Memory B cell (primary cell): Measurements from ENCODE around the gene PDE4B.
"Not testable (repeated sequence)": the region's sequence is repeated elsewhere in the genome, so short reads cannot be mapped to it uniquely, and the experiment has no call there.

ENCODE experiments used
- ATAC-seq: fragments of 150-1000 bp; cut with Tn5 transposase; 2 replicates; pipeline ENCODE4 v1.10.0; 2021; ENCODE audit warnings: low read depth, mild to moderate bottlenecking, moderate library complexity
- DNase-seq, 2 donors: peaks; one replicate each; pipeline ENCODE4 v3.0.0; 2022; ENCODE audit warnings: low spot score in 2 of 2
- H3K27ac Mint-ChIP-seq: one replicate; pipeline ENCODE4 v1.8.0; 2022; ENCODE audit warnings: mild to moderate bottlenecking, moderate library complexity, mixed read lengths
- H3K27me3 Mint-ChIP-seq: one replicate; pipeline ENCODE4 v1.8.0; 2022; ENCODE audit warnings: mixed read lengths
- H3K36me3 Mint-ChIP-seq: one replicate; pipeline ENCODE4 v1.8.0; 2022; ENCODE audit warnings: mild to moderate bottlenecking, mixed read lengths
- H3K4me1 Mint-ChIP-seq: one replicate; pipeline ENCODE4 v1.8.0; 2022; ENCODE audit warnings: mixed read lengths
- H3K4me3 Mint-ChIP-seq: one replicate; pipeline ENCODE4 v1.8.0; 2022; ENCODE audit warnings: mild to moderate bottlenecking, moderate library complexity, mixed read lengths
- H3K9me3 Mint-ChIP-seq: one replicate; pipeline ENCODE4 v1.8.0; 2022; ENCODE audit warnings: mixed read lengths

PDE4B gene

DNA sequence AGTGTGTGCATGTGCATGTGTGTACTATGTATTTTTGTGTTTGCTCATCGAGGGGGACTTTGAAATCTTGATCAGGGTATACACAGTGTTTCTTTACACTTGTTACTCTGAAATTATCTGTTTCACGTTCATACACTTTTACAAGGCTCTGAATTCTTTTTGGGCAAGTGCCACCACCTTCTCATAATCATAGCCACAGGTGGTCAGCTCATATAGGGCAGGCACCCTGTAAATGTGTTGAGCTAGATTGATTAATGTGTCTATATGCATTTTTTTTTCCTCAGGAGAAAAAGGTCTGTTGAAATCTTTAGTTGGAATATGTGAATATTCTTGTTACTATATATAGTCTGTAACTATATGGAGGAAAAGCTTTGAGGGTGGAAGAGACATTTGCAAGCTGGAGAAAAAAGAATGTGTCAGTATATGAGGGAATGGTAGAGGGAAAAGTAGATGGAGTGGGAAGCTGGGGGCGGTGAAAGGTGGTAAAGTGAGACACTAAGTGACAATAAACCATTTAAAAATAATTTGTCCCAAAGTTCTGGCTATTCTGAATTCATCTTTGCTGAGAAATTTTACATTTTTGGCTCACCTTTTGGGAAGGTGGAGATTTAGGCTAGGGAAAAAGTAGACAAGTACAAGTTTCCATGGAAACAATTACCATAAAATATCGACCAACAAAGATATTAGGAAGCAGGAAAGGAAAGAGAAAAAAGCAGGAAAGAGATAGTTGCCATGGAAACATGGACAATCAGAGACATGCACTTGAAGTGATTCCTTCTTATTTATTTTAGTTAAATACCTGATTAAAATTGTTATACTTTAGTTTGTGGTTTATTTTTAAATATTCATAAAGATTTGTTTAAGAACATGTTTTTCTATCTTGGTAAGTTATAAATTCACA, 277.5 kb downstream of the PDE4B start:
- peaks cover 2% of the 10 kb centered on the region for H3K27me3 Mint-ChIP-seq
- no peaks in the 10 kb centered on the region for H3K9me3 Mint-ChIP-seq
- no peak overlapping the region for H3K27ac Mint-ChIP-seq
- H3K4me3 Mint-ChIP-seq: no peak overlapping the region
- ATAC-seq (no peak), DNase-seq (no peak)
- no peaks in the 10 kb centered on the region for H3K4me1 Mint-ChIP-seq
- no peaks in the 10 kb centered on the region for H3K36me3 Mint-ChIP-seq

DNA sequence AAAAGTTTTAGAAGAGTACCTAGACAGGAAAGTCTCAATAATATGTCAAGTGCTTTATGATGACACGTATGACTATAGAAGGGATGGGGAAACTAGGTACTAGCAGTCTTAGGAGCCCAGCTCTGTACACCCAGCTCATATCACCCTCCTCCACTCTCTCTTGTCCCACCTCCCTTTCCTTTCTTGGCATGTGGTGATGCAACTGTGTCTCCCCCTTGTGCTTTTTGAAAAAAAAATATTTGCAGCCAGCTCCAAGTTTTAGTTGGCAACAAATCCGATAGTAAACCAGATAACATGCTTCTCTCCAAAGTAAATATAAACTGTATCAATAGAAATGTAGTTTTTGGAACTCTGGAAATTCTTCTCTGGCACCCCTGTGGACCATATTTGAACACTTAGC, 280.7 kb downstream of the PDE4B start:
- no peak overlapping the region for H3K27ac Mint-ChIP-seq
- H3K4me3 Mint-ChIP-seq: no peak overlapping the region
- DNase-seq (no peak), ATAC-seq (no peak)
- H3K9me3 Mint-ChIP-seq: no peaks in the 10 kb centered on the region
- no peaks in the 10 kb centered on the region for H3K4me1 Mint-ChIP-seq
- H3K27me3 Mint-ChIP-seq: peaks cover 5% of the 10 kb centered on the region
- H3K36me3 Mint-ChIP-seq: no peaks in the 10 kb centered on the region

DNA sequence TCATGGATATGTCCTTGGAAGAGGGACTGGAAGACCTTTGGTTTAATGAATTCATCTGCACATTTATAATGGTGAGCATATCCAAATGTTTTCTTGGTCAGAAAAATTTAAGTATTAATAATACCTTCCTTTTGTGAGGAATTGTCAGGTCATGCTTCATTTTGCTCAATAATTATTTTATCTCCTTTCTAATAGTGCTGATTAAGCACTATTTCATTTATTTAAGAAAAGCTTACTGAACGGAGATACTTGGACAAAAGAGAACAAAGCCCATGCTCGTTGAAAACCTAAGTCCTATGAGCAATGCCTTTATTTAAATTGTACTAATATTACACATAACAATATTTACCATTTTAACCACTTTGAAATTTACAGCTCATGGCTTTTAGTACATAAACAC, 281.5 kb downstream of the PDE4B start:
- Mint-ChIP-seq H3K27ac (no peak overlapping the region), H3K36me3 (no peaks in the 10 kb centered on the region), H3K4me3 (no peak overlapping the region), H3K9me3 (no peaks in the 10 kb centered on the region), H3K4me1 (no peaks in the 10 kb centered on the region), H3K27me3 (peaks cover 7% of the 10 kb centered on the region)
- no peak for DNase-seq
- ATAC-seq: no peak

DNA sequence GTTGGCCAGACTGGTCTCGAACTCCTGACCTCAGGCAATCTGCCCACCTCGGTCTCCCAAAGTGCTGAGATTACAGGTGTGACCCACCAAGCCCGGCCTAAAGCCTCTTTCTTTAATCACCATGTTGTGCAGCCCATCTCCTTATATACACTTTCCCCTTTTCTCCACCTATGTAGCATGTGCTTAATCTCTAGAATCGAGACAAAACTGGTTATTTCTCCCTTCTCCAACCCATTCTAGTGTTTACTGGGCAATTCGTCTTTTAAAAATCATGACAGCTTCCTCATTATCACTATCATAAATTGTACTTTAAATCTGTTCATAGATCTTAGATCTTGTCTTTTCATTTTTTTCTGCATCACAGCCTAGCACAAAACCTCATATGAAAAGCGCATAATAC, 285.7 kb downstream of the PDE4B start:
- no peaks in the 10 kb centered on the region for H3K9me3 Mint-ChIP-seq
- H3K27me3 Mint-ChIP-seq: peaks cover 10% of the 10 kb centered on the region
- ATAC-seq (no peak), DNase-seq (no peak)
- no peak overlapping the region for H3K27ac Mint-ChIP-seq
- no peaks in the 10 kb centered on the region for H3K36me3 Mint-ChIP-seq
- H3K4me1 Mint-ChIP-seq: no peaks in the 10 kb centered on the region
- no peak overlapping the region for H3K4me3 Mint-ChIP-seq

DNA sequence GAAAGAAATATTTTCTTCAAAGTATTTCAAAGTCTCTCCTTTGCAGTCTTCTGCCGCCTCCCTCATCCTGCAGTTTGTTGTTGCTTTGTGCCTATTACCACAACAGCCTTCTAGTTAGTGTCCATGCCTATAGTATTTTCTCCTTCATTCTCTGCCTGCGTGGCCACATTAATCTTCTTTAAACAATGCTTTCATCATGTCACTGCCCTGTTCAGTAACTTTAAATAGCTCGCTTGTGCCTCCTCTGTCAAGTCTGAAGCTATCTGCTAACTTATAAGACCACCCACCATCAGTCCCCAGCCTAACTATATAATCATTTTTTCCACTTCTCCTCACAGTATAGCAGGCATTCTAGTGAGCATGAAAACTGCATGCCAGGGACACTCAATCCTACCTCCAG, 290.3 kb downstream of the PDE4B start:
- Mint-ChIP-seq H3K27ac (no peak overlapping the region), H3K27me3 (peaks cover 7% of the 10 kb centered on the region), H3K36me3 (no peaks in the 10 kb centered on the region), H3K4me1 (no peaks in the 10 kb centered on the region), H3K4me3 (no peak overlapping the region), H3K9me3 (no peaks in the 10 kb centered on the region)
- ATAC-seq (no peak), DNase-seq (no peak)

DNA sequence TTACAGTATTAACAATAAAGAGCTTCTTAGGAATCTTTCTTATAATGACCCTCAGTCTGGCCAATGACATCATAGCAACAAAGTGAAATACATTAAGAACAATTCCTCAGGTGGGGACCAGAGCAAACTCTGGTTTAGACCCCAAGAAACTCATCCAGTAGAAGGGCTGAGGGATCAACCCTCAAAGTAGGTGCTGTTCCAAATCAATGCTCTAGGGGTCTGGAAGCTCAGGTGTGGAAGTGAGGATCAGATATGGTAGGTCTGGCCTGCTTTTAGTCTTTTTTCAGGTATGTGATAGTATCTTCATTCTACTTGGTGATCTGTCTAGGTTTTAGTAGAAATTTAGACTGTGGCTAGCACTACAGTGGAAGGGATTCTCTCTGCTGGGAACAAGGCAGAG, 291.7 kb downstream of the PDE4B start:
- H3K9me3 Mint-ChIP-seq: no peaks in the 10 kb centered on the region
- no peaks in the 10 kb centered on the region for H3K36me3 Mint-ChIP-seq
- H3K27ac Mint-ChIP-seq: no peak overlapping the region
- no peak for ATAC-seq
- no peaks in the 10 kb centered on the region for H3K4me1 Mint-ChIP-seq
- peaks cover 3% of the 10 kb centered on the region for H3K27me3 Mint-ChIP-seq
- DNase-seq: no peak
- no peak overlapping the region for H3K4me3 Mint-ChIP-seq

DNA sequence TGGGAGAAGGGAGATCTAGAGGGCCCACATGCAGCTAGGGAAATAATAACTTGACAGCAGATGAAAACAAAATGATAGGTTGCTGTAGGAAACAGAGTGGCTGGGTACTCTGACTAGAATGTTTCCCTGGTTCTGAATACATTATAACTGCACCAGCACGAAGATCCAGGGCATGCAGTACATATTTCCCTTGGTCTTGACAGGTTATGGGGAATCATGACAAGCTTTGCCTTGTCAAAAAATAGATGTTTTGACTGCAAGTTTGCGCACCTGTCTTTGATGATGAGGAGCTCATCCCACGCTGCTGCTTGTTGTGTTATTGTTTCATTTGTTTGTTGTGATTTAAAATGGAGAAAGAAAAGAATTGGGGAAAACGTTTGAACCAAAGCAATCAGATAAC, 292.9 kb downstream of the PDE4B start:
- Mint-ChIP-seq H3K4me1 (no peaks in the 10 kb centered on the region), H3K36me3 (no peaks in the 10 kb centered on the region), H3K9me3 (no peaks in the 10 kb centered on the region), H3K4me3 (no peak overlapping the region), H3K27ac (no peak overlapping the region), H3K27me3 (peaks cover 3% of the 10 kb centered on the region)
- no peak for ATAC-seq
- DNase-seq: no peak

DNA sequence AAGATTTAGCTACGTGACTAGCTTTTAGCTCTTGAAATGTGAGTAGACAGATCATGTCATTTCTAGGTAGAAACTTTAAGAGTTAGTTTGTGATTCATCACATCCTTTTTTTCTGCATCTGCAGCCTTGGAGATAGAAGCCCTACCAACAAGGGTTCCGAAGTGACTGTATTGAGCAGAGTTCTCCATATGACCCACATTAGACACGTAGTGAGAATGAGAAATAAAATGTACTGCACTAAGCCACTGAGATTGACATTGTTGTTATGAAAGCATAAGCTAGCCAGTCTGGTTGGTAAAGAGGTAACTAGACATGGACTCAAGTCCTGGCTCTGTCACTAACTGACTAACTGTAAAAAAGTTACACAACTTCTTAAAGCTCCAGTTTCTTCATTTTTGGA, 296.1 kb downstream of the PDE4B start:
- Mint-ChIP-seq H3K9me3 (no peaks in the 10 kb centered on the region), H3K36me3 (no peaks in the 10 kb centered on the region), H3K4me3 (no peak overlapping the region), H3K27me3 (no peaks in the 10 kb centered on the region), H3K4me1 (no peaks in the 10 kb centered on the region), H3K27ac (no peak overlapping the region)
- DNase-seq (no peak), ATAC-seq (no peak)

DNA sequence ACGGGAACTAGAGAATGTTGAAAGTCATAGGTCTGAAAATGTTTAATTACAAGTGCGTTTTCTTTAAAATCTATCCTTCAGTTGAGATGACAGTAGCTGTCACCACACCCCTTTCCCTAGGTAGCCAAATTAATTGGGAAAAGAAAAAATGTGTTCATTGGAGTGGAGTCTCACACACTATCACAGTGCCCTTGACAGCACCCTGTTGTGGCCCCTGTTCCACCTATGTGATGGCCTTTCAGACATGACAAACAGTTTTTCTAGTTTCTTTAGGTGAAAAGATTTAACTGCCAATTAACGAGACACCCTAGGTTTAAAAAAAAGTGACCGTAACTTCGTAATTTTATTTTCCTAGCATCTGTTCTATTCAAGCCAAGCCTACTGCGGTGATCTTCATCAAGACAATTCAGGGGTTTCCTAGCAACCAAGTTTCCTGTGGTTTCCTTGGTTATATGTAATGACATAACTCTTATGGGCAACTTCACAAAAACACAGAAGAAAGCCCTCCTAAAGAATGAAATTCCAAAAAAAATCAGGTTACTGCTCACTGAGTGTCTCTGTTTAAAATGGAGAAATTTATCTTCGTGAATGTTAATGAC, 298.3 kb downstream of the PDE4B start:
- ATAC-seq: no peak
- DNase-seq: no peak
- Mint-ChIP-seq H3K36me3 (no peaks in the 10 kb centered on the region), H3K4me3 (no peak overlapping the region), H3K4me1 (no peaks in the 10 kb centered on the region), H3K27me3 (no peaks in the 10 kb centered on the region), H3K27ac (no peak overlapping the region), H3K9me3 (no peaks in the 10 kb centered on the region)

DNA sequence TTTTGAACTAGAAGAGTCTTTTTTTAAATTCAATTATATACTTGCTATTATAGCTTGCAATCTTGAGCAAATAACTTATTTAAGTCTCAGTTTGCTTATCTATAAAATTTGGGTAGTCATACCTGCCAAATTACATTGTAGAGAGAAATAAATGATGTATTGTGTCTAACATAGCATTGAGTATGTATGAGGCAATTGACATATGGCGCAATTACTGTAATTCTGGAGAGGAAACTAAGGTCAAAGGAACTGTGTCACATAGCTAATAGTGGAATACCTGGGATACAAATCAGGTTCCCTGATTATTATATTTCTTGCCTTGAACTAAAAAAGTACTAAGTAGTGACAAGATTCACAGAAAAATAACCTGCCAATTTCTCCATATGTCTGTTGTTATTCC, 302.5 kb downstream of the PDE4B start:
- Mint-ChIP-seq H3K36me3 (no peaks in the 10 kb centered on the region), H3K9me3 (no peaks in the 10 kb centered on the region), H3K4me3 (no peak overlapping the region), H3K27me3 (no peaks in the 10 kb centered on the region), H3K4me1 (no peaks in the 10 kb centered on the region), H3K27ac (no peak overlapping the region)
- ATAC-seq (no peak), DNase-seq (no peak)

DNA sequence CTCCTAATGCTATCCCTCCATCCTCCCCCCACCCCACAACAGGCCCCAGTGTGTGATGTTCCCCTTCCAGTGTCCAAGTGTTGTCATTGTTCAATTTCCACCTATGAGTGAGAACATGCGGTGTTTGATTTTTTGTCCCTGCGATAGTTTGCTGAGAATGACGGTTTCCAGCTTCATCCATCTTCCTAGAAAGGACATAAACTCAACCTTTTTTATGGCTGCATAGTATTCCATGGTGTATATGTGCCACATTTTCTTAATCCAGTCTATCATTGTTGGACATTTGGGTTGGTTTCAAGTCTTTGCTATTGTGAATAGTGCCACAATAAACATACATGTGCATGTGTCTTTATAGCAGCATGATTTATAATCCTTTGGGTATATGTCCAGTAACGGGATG, 308.3 kb downstream of the PDE4B start:
- not testable (repeated sequence) for H3K27ac Mint-ChIP-seq, DNase-seq, H3K9me3 Mint-ChIP-seq, ATAC-seq, H3K36me3 Mint-ChIP-seq, H3K4me1 Mint-ChIP-seq, H3K27me3 Mint-ChIP-seq, H3K4me3 Mint-ChIP-seq

DNA sequence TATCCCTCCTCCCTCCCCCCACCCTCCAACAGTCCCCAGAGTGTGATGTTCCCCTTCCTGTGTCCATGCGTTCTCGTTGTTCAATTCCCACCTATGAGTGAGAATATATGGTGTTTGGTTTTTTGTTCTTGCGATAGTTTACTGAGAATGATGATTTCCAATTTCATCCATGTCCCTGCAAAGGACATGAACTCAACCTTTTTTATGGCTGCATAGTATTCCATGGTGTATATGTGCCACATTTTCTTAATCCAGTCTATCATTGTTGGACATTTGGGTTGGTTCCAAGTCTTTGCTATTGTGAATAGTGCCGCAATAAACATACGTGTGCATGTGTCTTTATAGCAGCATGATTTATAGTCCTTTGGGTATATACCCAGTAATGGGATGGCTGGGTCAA, 311.4 kb downstream of the PDE4B start:
- H3K4me3 Mint-ChIP-seq, DNase-seq, H3K27me3 Mint-ChIP-seq, ATAC-seq, H3K9me3 Mint-ChIP-seq, H3K36me3 Mint-ChIP-seq, H3K27ac Mint-ChIP-seq, H3K4me1 Mint-ChIP-seq: not testable (repeated sequence)

DNA sequence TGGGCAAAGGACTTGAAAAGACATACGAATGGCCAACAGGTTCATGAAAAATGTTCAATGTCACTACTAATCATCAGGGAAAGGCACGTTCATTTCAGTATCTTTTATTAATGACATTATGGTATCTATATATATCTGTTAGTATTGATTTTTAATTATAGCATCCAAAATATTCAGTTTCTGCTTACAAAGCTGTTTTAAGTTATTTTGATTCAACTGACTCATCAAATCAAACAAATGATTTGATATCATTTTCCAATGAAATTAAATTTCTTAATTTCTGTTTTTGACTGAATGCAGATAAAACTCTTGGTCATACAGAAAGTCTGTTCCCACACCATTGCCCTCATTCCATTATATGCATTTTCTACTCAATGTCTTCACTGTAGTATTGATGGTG, 315.9 kb downstream of the PDE4B start:
- no peak for DNase-seq
- Mint-ChIP-seq H3K4me3 (no peak overlapping the region), H3K27ac (no peak overlapping the region), H3K36me3 (no peaks in the 10 kb centered on the region), H3K9me3 (no peaks in the 10 kb centered on the region), H3K4me1 (no peaks in the 10 kb centered on the region), H3K27me3 (peaks cover 5% of the 10 kb centered on the region)
- ATAC-seq: no peak

DNA sequence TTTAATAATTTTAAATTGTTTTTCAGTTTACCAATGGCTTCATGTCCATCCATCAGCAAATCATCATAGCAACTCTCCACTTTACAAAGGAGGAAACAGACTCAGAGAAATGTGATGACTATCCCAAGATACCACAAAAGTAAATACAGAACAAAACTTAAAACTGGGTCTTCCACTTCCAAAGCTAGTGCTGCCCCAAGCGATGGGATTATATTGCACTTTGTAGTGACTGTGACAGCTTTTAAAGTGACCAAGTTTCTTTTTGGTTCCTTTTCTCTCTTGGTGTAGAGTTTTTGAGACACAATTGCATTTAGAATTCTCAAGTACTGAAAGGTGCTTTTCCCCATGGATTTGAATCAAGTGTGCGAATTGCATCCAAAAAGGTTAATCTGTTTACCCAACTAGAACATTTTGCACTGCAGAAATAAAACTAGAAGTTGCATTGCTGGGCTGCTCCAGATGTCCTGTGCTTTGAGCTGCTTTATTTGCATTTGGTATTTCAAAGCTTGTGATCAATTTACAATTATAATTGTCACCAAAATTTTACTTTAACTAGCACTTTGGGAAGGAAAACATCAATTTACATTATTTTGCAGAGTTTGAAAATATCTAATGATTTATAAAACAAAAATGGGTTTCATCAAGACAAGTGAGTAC, 320.2 kb downstream of the PDE4B start:
- no peak overlapping the region for H3K4me3 Mint-ChIP-seq
- no peak for ATAC-seq
- H3K9me3 Mint-ChIP-seq: no peaks in the 10 kb centered on the region
- no peaks in the 10 kb centered on the region for H3K36me3 Mint-ChIP-seq
- no peak overlapping the region for H3K27ac Mint-ChIP-seq
- DNase-seq: no peak
- no peaks in the 10 kb centered on the region for H3K4me1 Mint-ChIP-seq
- H3K27me3 Mint-ChIP-seq: peaks cover 5% of the 10 kb centered on the region
